ENCODE measurements around the gene FBRS. TPM values are rescaled to one million over a fixed set of nuclear protein-coding genes. Genes with fewer than 3 reads are reported as not detected.

The FBRS gene
- total and polyA plus RNA-seq, 8 donors = 52.1 to 80.8 (median 62.7) TPM

- TF ChIP-seq CTCF (IDR thresholded peaks at IDR 0.05) = no peak
- Histone ChIP-seq H3K9me3 (no peaks in the 10 kb centered on the region), H3K4me1 (peaks cover 15 to 55% of the 10 kb centered on the region in 2 donors), H3K4me3 (no peak overlapping the region), H3K27ac (peak overlapping the region in 1 of 2 donors; percentile 100), H3K27me3 (no peaks in the 10 kb centered on the region), H3K36me3 (peaks cover 0 to 55% of the 10 kb centered on the region in 2 donors)
- no peak for DNase-seq
- intact Hi-C loops (cut with DNase I) = no loop called here
- no peak for ATAC-seq
Measured at GRCh38 chr16:30656388-30656787, 1.8 kb upstream of the FBRS start.

DNA sequence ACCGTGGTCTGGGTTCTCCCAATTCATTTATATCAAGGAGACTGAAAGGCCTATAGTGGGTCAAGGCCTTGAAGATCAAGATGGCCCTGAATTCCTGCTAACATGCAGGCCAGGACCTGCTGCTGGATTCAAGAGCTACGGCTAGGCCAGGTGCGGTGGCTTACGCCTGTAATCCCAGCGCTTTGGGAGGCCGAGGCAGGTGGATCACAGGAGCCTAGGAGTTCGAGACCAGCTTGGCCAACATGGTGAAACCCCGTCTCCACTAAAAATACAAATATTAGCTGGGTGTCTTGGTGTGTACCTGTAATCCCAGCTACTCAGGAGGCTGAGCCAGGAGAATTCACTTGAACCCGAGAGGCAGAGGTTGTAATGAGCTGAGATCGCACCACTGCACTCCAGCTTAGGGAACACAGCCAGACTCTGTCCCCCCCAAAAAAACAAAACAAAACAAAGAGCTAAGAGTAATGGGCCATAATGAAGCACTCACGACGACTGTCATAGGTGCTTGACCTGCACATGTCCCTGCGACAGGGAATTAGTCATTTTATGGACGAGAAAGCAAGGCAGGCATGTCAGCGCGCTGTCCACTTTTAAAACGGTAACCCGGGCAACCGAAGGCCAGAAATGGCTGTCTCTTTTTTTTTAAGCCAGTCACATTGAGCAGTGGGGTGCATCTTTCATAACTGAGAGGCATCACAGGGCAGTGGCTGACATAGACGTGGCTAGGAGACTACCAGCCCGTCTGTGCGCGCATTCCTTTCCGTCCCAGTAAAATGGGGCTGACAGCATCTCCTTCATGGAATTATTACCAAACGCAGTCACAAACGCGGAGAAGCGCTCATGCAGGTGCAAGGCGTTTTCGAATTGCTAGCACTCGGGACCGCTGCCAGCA lies 1.0 kb upstream of the FBRS start:
- intact Hi-C loops (cut with DNase I) = no loop called here
- DNase-seq = no peak
- H3K4me1 ChIP-seq = peaks cover 13 to 56% of the 10 kb centered on the region in 2 donors
- H3K27me3 ChIP-seq = no peaks in the 10 kb centered on the region
- peak overlapping the region; percentile 86 to 100 for H3K27ac ChIP-seq
- peaks cover 0 to 63% of the 10 kb centered on the region in 2 donors for H3K36me3 ChIP-seq
- no peak for ATAC-seq
- H3K9me3 ChIP-seq = no peaks in the 10 kb centered on the region
- peak overlapping the region; percentile 27 to 91 for H3K4me3 ChIP-seq
- no peak for TF ChIP-seq CTCF (IDR thresholded peaks at IDR 0.05)

- intact Hi-C loops (cut with DNase I) = no loop called here
- Histone ChIP-seq H3K4me3 (peak overlapping the region; percentile 87 to 91), H3K9me3 (no peaks in the 10 kb centered on the region), H3K36me3 (peaks cover 0 to 63% of the 10 kb centered on the region in 2 donors), H3K27me3 (no peaks in the 10 kb centered on the region), H3K4me1 (peaks cover 10 to 57% of the 10 kb centered on the region in 2 donors), H3K27ac (peak overlapping the region; percentile 99 to 100)
- ATAC-seq (peak; percentile 48), DNase-seq (peak; percentile 38 to 91 (median 62))
- no peak for TF ChIP-seq CTCF (IDR thresholded peaks at IDR 0.05)
Measured at GRCh38 chr16:30658731-30659506, 688 bp downstream of the FBRS start.

DNA sequence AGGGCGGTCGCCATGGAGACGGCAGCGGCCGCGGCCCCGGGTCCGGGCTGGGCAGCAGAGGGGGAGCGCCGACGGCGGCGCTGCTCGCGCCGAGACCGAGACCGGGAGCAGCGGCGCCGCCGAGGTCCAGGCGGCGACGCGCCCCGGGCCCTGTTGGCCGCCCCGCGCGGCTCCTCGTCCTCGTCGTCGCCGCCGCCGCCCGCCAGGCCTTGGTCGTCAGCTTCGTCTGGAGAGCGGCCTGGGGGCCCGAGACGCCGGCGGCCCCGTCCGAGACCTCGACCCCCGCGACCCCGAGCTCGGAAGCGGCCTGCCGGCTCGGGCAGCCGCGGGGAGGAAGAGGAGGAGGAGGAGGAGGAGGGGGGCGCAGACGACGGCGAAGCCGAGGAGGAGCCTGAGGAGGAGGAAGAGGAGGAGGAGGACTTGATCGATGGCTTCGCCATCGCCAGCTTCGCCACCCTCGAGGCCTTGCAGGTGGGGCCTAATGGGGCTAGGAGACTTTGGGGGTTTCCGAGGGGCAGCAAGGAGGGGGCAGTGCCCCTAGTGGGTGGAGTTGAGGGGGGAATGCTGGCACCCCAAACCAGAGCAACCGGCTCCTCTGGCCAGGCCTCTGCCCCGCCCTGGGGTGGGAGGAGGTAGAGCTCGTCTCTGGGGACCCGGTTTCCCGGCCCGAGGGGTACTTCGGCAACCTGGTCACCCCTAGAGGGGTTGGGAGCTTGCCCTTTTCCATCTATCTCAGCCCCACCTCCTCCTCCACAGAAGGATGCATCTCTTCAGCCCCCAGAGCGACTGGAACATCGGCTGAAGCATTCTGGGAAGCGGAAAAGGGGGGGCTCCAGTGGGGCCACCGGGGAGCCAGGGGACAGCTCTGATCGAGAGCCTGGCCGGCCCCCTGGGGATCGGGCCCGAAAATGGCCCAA lies 1.5 kb downstream of the FBRS start:
- Histone ChIP-seq H3K4me1 (peaks cover 10 to 58% of the 10 kb centered on the region in 2 donors), H3K9me3 (no peaks in the 10 kb centered on the region), H3K36me3 (peaks cover 0 to 63% of the 10 kb centered on the region in 2 donors), H3K4me3 (peak overlapping the region; percentile 87 to 91), H3K27me3 (no peaks in the 10 kb centered on the region), H3K27ac (peak overlapping the region; percentile 99 to 100)
- TF ChIP-seq CTCF (IDR thresholded peaks at IDR 0.05) = no peak
- DNase-seq = peak in 3 of 4 donors; percentile 39 to 87 (median 58)
- no peak for ATAC-seq
- intact Hi-C loops (cut with DNase I) = no loop called here

All from left lung (tissue), 10 donors.